K562 (cell line): ENCODE results near the gene OR10A7.

Experiments used
- GABPA ChIP-seq: fragments of 200-800 bp; sonication (Bioruptor generic); conservative IDR thresholded peaks from 2 replicates; pipeline ENCODE4 v1.6.1; 2016; ENCODE audit warnings: low read depth, missing genetic modification characterization, missing compliant biosample characterization
- HNRNPH1 ChIP-seq: fragments of 200-400 bp; formaldehyde crosslinking; optimal IDR thresholded peaks from 2 replicates; pipeline ENCODE3; 2017; ENCODE audit warnings: low read depth, mild to moderate bottlenecking, low read length, moderate library complexity
- KAT8 ChIP-seq: fragments of 450-650 bp; IDR thresholded peaks from 2 replicates; pipeline ENCODE4 v1.6.1; 2016; ENCODE audit warnings: low read depth, mild to moderate bottlenecking
- MYNN ChIP-seq, 2 experiments: sonication (generic); formaldehyde crosslinking in 1 of 2; IDR thresholded peaks; 2 replicates each; pipeline versions ENCODE4 v1.5.0 to v1.6.1; 2016 to 2020; ENCODE audit warnings: antibody characterized with exemption in 1 of 2, missing genetic modification reagents in 1 of 2
- POLR2A ChIP-seq: fragments of 450-650 bp; conservative IDR thresholded peaks from 2 replicates; pipeline ENCODE4 v1.6.1; 2016
- POLR2H ChIP-seq: IDR thresholded peaks from 2 replicates; pipeline ENCODE4 v1.6.1; 2016; ENCODE audit warnings: missing genetic modification characterization, low read depth, mild to moderate bottlenecking, control low read depth, missing compliant biosample characterization, moderate library complexity
- RAD51 ChIP-seq: fragments of 450-650 bp; IDR thresholded peaks from 2 replicates; pipeline ENCODE4 v1.7.1; 2016; ENCODE audit warnings: low read depth, mild to moderate bottlenecking, borderline replicate concordance
- SIN3A ChIP-seq, 2 experiments: fragments of 150-350 bp in 1 of 2; IDR thresholded peaks; 2 replicates each; pipeline ENCODE4 v1.6.1; 2011 to 2016; ENCODE audit warnings: borderline replicate concordance in 2 of 2, low read depth in 2 of 2, low read length in 2 of 2, mild to moderate bottlenecking in 2 of 2, moderate library complexity in 2 of 2; ENCODE audit not compliant: control insufficient read depth in 1 of 2
- SMARCA5 ChIP-seq: fragments of 450-650 bp; IDR thresholded peaks from 2 replicates; pipeline ENCODE4 v1.6.1; 2016
- ZKSCAN1 ChIP-seq: fragments of 150-350 bp; IDR thresholded peaks from 2 replicates; pipeline ENCODE4 v1.6.1; 2016; ENCODE audit warnings: low read depth, low read length
- TF ChIP-seq, protein P1 (sequence below), 2 experiments: fragments of 450-650 bp; formaldehyde crosslinking in 1 of 2; IDR thresholded peaks; 2 replicates each; pipeline versions ENCODE4 v1.4.0 to v1.6.1; 2014 to 2020; ENCODE audit warnings: mild to moderate bottlenecking in 2 of 2, borderline replicate concordance in 1 of 2, low read depth in 1 of 2

- TF ChIP-seq ZKSCAN1 (no peak), HNRNPH1 (no peak), POLR2A (no peak), SIN3A (IDR thresholded peaks at IDR 0.05; ENCODE audit: borderline replicate concordance in 2 of 2, control insufficient read depth in 1 of 2, low read depth in 2 of 2, low read length in 2 of 2) (no peak), GABPA (tag) (no peak), SMARCA5 (no peak), RAD51 (no peak), POLR2H (tag) (no peak), MYNN (IDR thresholded peaks at IDR 0.05) (no peak), MYNN (CRISPR knock-in tag; IDR thresholded peaks at IDR 0.05) (no peak), KAT8 (no peak)
- TF ChIP-seq, protein P1, sequence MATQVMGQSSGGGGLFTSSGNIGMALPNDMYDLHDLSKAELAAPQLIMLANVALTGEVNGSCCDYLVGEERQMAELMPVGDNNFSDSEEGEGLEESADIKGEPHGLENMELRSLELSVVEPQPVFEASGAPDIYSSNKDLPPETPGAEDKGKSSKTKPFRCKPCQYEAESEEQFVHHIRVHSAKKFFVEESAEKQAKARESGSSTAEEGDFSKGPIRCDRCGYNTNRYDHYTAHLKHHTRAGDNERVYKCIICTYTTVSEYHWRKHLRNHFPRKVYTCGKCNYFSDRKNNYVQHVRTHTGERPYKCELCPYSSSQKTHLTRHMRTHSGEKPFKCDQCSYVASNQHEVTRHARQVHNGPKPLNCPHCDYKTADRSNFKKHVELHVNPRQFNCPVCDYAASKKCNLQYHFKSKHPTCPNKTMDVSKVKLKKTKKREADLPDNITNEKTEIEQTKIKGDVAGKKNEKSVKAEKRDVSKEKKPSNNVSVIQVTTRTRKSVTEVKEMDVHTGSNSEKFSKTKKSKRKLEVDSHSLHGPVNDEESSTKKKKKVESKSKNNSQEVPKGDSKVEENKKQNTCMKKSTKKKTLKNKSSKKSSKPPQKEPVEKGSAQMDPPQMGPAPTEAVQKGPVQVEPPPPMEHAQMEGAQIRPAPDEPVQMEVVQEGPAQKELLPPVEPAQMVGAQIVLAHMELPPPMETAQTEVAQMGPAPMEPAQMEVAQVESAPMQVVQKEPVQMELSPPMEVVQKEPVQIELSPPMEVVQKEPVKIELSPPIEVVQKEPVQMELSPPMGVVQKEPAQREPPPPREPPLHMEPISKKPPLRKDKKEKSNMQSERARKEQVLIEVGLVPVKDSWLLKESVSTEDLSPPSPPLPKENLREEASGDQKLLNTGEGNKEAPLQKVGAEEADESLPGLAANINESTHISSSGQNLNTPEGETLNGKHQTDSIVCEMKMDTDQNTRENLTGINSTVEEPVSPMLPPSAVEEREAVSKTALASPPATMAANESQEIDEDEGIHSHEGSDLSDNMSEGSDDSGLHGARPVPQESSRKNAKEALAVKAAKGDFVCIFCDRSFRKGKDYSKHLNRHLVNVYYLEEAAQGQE (IDR thresholded peaks at IDR 0.05; ENCODE audit: borderline replicate concordance) = no peak
- TF ChIP-seq, protein P1 (CRISPR knock-in tag; IDR thresholded peaks at IDR 0.05; ENCODE audit: low read depth) = no peak
These were observed 36.0 kb downstream of the OR10A7 start for GRCh38 chr12:55256831-55257230.
